Liver (tissue), 3 donors: ENCODE results near the gene TMEM61.

Experiments
- CTCF ChIP-seq: fragments of 150-350 bp; IDR thresholded peaks from 2 replicates; pipeline ENCODE4 v1.5.1; 2017; ENCODE audit warnings: improper control_type of control experiment, low read depth, low read length; ENCODE audit not compliant: missing input control
- GABPA ChIP-seq, 2 donors: IDR thresholded peaks in 1 of 2; conservative IDR thresholded peaks in 1 of 2; 2 replicates each; pipeline ENCODE4 v1.6.1; 2016; ENCODE audit warnings: antibody characterized with exemption in 2 of 2, mild to moderate bottlenecking in 1 of 2, moderate library complexity in 1 of 2
- HNF4A ChIP-seq, 2 donors: conservative IDR thresholded peaks; 2 replicates each; pipeline ENCODE4 v1.6.1; 2016; ENCODE audit warnings: antibody characterized with exemption in 2 of 2, mild to moderate bottlenecking in 2 of 2
- RAD21 ChIP-seq, 2 donors: IDR thresholded peaks; 2 replicates each; pipeline ENCODE4 v1.6.1; 2016; ENCODE audit warnings: antibody characterized with exemption in 2 of 2, mild to moderate bottlenecking in 2 of 2
- SP1 ChIP-seq: IDR thresholded peaks from 2 replicates; pipeline ENCODE4 v1.6.1; 2018; ENCODE audit warnings: antibody characterized with exemption, mild to moderate bottlenecking
- TAF1 ChIP-seq: conservative IDR thresholded peaks from 2 replicates; pipeline ENCODE4 v1.6.1; 2016; ENCODE audit warnings: antibody characterized with exemption, mild to moderate bottlenecking
- YY1 ChIP-seq: IDR thresholded peaks from 2 replicates; pipeline ENCODE4 v1.6.1; 2016; ENCODE audit warnings: antibody characterized with exemption, mild to moderate bottlenecking
- TF ChIP-seq, protein P1 (sequence below): IDR thresholded peaks from 2 replicates; pipeline ENCODE4 v1.6.1; 2016; ENCODE audit warnings: antibody characterized with exemption
- donor health status: healthy.
- donor health status: healthy.

GRCh38 chr1:54980528-54981241 lies at the start of gene TMEM61:
- no peak for TF ChIP-seq CTCF
- TF ChIP-seq, protein P1, sequence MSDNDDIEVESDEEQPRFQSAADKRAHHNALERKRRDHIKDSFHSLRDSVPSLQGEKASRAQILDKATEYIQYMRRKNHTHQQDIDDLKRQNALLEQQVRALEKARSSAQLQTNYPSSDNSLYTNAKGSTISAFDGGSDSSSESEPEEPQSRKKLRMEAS = no peak
- no peak for TF ChIP-seq TAF1
- no peak for TF ChIP-seq GABPA (IDR thresholded peaks at IDR 0.05 in 1 of 2, conservative IDR thresholded peaks at IDR 0.05 in 1 of 2)
- TF ChIP-seq HNF4A (conservative IDR thresholded peaks at IDR 0.05) = no peak
- no peak for TF ChIP-seq YY1
- no peak for TF ChIP-seq RAD21 (IDR thresholded peaks at IDR 0.05)
- no peak for TF ChIP-seq SP1
